Thoracic aorta (tissue), 2 donors: ENCODE results near the gene LRMDA. TPM values are rescaled to one million over a fixed set of nuclear protein-coding genes. Genes with fewer than 3 reads are reported as not detected.
"Not testable (repeated sequence)": the region's sequence is repeated elsewhere in the genome, so short reads cannot be mapped to it uniquely, and the experiment has no call there.

ENCODE experiments used
- ATAC-seq: fragments of 150-250 bp; one replicate; pipeline ENCODE4 v1.8.0; 2017; ENCODE audit warnings: low read depth; ENCODE audit not compliant: insufficient number of reproducible peaks, low FRiP score
- DNase-seq: peaks from one replicate; pipeline ENCODE4 v3.0.0-alpha.2; 2020; ENCODE audit warnings: low spot score
- H3K27ac ChIP-seq, 2 donors: fragments of 200-600 bp; sonication (generic); 1 replicate in 1 of 2; 2 replicates in 1 of 2; pipeline ENCODE4 v1.5.1; 2016; ENCODE audit warnings: mild to moderate bottlenecking in 2 of 2, moderate library complexity in 2 of 2
- H3K27me3 ChIP-seq: fragments of 200-600 bp; sonication (generic); replicated peaks from 2 replicates; pipeline ENCODE4 v1.6.0; 2016; ENCODE audit warnings: mild to moderate bottlenecking; ENCODE audit not compliant: insufficient read depth
- H3K36me3 ChIP-seq: fragments of 200-600 bp; sonication (generic); one replicate; pipeline ENCODE4 v1.5.1; 2016
- H3K4me1 ChIP-seq, 2 donors: fragments of 200-600 bp; sonication (generic); 1 replicate in 1 of 2; 2 replicates in 1 of 2; pipeline versions ENCODE4 v1.5.1 to v1.6.0; 2016; ENCODE audit warnings: low read depth in 2 of 2, mild to moderate bottlenecking in 1 of 2; ENCODE audit not compliant: control insufficient read depth in 1 of 2
- H3K4me3 ChIP-seq: fragments of 200-600 bp; sonication (generic); 2 replicates; pipeline ENCODE4 v1.5.1; 2016; ENCODE audit warnings: mild to moderate bottlenecking
- H3K9me3 ChIP-seq: fragments of 200-600 bp; sonication (generic); 2 replicates; pipeline ENCODE4 v1.5.1; 2016
- CTCF ChIP-seq: fragments of 200-600 bp; sonication (generic); IDR thresholded peaks from one replicate; pipeline ENCODE4 v1.5.1; 2019; ENCODE audit warnings: antibody characterized with exemption
- total RNA-seq, 2 donors: library from RNA; depleted of rRNA; stranded (reverse); fragments of >200 nt; gene quantifications; one replicate each; pipeline versions ENCODE4 v1.1.0 to v1.2.3, GENCODE V29; 2016

Gene LRMDA
- total RNA-seq, 2 donors from 2014 or later: 8.3 to 36.6 TPM

GRCh38 chr10:76139431-76139830 is 708.0 kb downstream of the LRMDA start:
- no peak for DNase-seq
- H3K27me3 ChIP-seq: no peaks in the 10 kb centered on the region
- no peak for TF ChIP-seq CTCF
- H3K4me1 ChIP-seq: no peaks in the 10 kb centered on the region
- H3K36me3 ChIP-seq: no peaks in the 10 kb centered on the region
- no peak overlapping the region for H3K27ac ChIP-seq
- H3K4me3 ChIP-seq: no peak overlapping the region
- H3K9me3 ChIP-seq: no peaks in the 10 kb centered on the region
- ATAC-seq: no peak

DNA sequence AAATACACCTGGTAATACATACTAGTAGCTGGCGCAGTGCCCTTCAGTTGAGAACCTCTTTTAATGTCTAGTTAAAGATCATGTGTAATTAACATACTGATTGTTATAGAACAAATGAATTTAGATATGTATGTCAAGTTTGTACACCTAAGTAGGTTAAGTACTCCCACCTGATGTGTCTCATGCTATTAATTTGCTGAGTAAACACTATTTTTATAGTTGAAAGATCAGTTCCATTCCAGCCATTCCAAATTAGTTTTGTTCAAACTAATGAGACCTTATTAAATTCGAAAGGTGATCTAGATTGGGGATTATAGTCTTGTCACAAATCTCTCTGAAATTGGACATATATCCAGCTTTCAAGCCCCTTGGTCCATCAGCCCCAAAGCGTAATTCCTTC is 710.0 kb downstream of the LRMDA start:
- DNase-seq: no peak
- TF ChIP-seq CTCF: no peak
- Histone ChIP-seq H3K36me3 (no peaks in the 10 kb centered on the region), H3K27me3 (no peaks in the 10 kb centered on the region), H3K27ac (no peak overlapping the region), H3K4me3 (no peak overlapping the region), H3K4me1 (no peaks in the 10 kb centered on the region), H3K9me3 (no peaks in the 10 kb centered on the region)
- no peak for ATAC-seq

DNA sequence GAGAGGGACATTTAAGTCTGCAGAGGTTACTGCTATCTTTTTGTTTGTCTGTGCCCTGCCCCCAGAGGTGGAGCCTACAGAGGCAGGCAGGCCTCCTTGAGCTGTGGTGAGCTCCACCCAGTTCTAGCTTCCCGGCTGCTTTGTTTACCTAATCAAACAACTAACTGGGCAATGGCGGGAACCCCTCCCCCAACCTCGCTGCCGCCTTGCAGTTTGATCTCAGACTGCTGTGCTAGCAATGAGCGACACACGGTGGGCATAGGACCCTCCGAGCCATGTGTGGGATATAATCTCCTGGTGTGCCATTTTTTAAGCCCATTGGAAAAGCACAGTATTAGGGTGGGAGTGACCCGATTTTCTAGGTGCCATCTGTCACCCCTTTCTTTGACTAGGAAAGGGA is 716.8 kb downstream of the LRMDA start:
- not testable (repeated sequence) for H3K27ac ChIP-seq, DNase-seq, H3K36me3 ChIP-seq, H3K9me3 ChIP-seq, H3K27me3 ChIP-seq, H3K4me3 ChIP-seq, ATAC-seq
- H3K4me1 ChIP-seq: peaks cover 10 to 30% of the 10 kb centered on the region in 2 donors

GRCh38 chr10:76149182-76149581 is 717.8 kb downstream of the LRMDA start:
- no peak for TF ChIP-seq CTCF
- Histone ChIP-seq H3K36me3 (no peaks in the 10 kb centered on the region), H3K27ac (peak overlapping the region; percentile 19 to 33), H3K4me3 (no peak overlapping the region), H3K9me3 (no peaks in the 10 kb centered on the region), H3K4me1 (peaks cover 10 to 30% of the 10 kb centered on the region in 2 donors), H3K27me3 (no peaks in the 10 kb centered on the region)
- DNase-seq (no peak), ATAC-seq (no peak)

DNA sequence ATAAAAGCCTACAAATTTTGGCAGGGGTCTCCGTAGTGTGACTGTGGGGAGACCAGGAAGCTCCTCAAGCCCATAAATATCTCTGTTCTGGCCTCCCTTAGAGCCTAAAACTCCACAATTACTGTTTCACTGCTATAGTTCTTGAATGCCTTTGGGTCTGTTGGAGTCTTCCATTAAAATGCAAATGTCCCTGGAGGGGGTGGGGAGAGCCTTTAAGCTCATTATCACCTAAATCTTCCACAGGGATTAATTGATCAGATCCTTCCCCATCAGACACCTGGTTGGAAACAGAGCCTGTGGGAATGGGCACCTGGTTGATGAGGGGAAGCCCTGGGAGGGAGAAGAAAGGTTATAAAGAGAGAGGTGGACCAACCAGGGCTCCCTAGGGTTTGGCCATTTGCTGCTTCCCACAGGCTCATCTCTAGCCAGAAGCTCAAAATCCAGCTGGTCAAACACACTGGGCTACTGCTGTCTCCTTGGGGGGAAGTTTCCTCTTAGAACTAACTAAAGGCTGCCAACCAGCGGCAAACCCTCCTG is 718.2 kb downstream of the LRMDA start:
- H3K9me3 ChIP-seq: no peaks in the 10 kb centered on the region
- no peaks in the 10 kb centered on the region for H3K36me3 ChIP-seq
- H3K4me1 ChIP-seq: peaks cover 10 to 30% of the 10 kb centered on the region in 2 donors
- TF ChIP-seq CTCF: no peak
- no peaks in the 10 kb centered on the region for H3K27me3 ChIP-seq
- peak overlapping the region; percentile 19 to 33 for H3K27ac ChIP-seq
- DNase-seq: no peak
- ATAC-seq: peak; percentile 55
- H3K4me3 ChIP-seq: no peak overlapping the region
